Measurements from ENCODE around the gene PRKAG1.

- TF ChIP-seq CTCF (IDR thresholded peaks at IDR 0.05) (no peak), POLR2A (IDR thresholded peaks at IDR 0.05) (no peak), POLR2AphosphoS5 (IDR thresholded peaks at IDR 0.05) (no peak)
Observed at GRCh38 chr12:49037947-49038237, 19.3 kb upstream of the PRKAG1 start.
